Panc1 (cell line): ENCODE data around the gene TRAPPC5.

ENCODE experiments used
- POLR2AphosphoS5 ChIP-seq: IDR thresholded peaks from 2 replicates; pipeline ENCODE4 v1.6.1; 2012; ENCODE audit warnings: mild to moderate bottlenecking, low read depth, low read length, moderate library complexity
- SIN3A ChIP-seq: IDR thresholded peaks from 2 replicates; pipeline ENCODE4 v1.6.1; 2012; ENCODE audit warnings: low read depth, mild to moderate bottlenecking, low read length, moderate library complexity, borderline replicate concordance; ENCODE audit not compliant: insufficient read depth
- TCF7L2 ChIP-seq: IDR thresholded peaks from 2 replicates; pipeline ENCODE4 v1.6.1; 2011; ENCODE audit warnings: mild to moderate bottlenecking, low read depth, low read length, inconsistent platforms
- TF ChIP-seq, protein P1 (sequence below): fragments of 450-650 bp; IDR thresholded peaks from 2 replicates; pipeline ENCODE4 v1.5.1; 2017; ENCODE audit warnings: mild to moderate bottlenecking
- TF ChIP-seq, protein P2 (sequence below), 2 experiments: IDR thresholded peaks; 2 replicates each; pipeline ENCODE4 v1.6.1; 2011 to 2012; ENCODE audit warnings: low read depth in 2 of 2, control low read depth in 1 of 2, low read length in 1 of 2, mild to moderate bottlenecking in 1 of 2, moderate library complexity in 1 of 2; ENCODE audit not compliant: insufficient read depth in 1 of 2

DNA sequence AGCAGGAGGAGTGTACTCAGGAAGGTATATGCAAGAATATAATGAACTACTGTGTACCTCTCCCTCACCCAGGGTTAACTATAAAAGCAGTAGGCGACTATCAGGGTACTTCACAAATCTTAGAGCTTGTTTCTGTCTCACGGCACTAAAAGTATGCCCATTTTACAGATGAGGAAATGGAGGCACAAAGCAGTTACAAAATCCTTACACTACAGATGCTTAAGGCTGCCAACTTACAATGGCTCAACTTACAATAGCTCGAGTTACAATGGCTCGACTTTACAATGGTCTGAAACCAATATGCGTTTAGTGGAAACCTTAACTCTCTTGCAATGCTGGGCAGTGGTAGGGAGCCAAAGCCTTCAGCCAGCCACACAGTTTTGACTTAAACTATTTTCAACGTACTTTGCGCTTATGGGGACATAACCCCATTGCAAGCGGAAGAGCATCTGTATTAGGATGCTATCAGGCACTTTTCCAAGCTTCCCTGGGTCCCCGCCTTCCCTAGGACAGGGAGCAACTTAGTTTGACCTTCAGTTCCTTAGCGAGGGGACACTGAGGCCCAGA, 17.2 kb downstream of the TRAPPC5 start:
- TF ChIP-seq, protein P1, sequence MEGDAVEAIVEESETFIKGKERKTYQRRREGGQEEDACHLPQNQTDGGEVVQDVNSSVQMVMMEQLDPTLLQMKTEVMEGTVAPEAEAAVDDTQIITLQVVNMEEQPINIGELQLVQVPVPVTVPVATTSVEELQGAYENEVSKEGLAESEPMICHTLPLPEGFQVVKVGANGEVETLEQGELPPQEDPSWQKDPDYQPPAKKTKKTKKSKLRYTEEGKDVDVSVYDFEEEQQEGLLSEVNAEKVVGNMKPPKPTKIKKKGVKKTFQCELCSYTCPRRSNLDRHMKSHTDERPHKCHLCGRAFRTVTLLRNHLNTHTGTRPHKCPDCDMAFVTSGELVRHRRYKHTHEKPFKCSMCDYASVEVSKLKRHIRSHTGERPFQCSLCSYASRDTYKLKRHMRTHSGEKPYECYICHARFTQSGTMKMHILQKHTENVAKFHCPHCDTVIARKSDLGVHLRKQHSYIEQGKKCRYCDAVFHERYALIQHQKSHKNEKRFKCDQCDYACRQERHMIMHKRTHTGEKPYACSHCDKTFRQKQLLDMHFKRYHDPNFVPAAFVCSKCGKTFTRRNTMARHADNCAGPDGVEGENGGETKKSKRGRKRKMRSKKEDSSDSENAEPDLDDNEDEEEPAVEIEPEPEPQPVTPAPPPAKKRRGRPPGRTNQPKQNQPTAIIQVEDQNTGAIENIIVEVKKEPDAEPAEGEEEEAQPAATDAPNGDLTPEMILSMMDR: no peak
- TF ChIP-seq, protein P2, sequence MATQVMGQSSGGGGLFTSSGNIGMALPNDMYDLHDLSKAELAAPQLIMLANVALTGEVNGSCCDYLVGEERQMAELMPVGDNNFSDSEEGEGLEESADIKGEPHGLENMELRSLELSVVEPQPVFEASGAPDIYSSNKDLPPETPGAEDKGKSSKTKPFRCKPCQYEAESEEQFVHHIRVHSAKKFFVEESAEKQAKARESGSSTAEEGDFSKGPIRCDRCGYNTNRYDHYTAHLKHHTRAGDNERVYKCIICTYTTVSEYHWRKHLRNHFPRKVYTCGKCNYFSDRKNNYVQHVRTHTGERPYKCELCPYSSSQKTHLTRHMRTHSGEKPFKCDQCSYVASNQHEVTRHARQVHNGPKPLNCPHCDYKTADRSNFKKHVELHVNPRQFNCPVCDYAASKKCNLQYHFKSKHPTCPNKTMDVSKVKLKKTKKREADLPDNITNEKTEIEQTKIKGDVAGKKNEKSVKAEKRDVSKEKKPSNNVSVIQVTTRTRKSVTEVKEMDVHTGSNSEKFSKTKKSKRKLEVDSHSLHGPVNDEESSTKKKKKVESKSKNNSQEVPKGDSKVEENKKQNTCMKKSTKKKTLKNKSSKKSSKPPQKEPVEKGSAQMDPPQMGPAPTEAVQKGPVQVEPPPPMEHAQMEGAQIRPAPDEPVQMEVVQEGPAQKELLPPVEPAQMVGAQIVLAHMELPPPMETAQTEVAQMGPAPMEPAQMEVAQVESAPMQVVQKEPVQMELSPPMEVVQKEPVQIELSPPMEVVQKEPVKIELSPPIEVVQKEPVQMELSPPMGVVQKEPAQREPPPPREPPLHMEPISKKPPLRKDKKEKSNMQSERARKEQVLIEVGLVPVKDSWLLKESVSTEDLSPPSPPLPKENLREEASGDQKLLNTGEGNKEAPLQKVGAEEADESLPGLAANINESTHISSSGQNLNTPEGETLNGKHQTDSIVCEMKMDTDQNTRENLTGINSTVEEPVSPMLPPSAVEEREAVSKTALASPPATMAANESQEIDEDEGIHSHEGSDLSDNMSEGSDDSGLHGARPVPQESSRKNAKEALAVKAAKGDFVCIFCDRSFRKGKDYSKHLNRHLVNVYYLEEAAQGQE (IDR thresholded peaks at IDR 0.05; ENCODE audit: insufficient read depth in 1 of 2, low read depth in 2 of 2, low read length in 1 of 2): no peak
- TF ChIP-seq SIN3A: no peak
- TF ChIP-seq POLR2AphosphoS5: no peak
- no peak for TF ChIP-seq TCF7L2
